Posterior vena cava (tissue), 2 donors: ENCODE measurements around the gene SLC35C1. TPM values are rescaled to one million over a fixed set of nuclear protein-coding genes. Genes with fewer than 3 reads are reported as not detected.
A peak's percentile ranks its signal among the peaks of the same experiment; 100 is the strongest.
"Not testable (repeated sequence)": the region's sequence is repeated elsewhere in the genome, so short reads cannot be mapped to it uniquely, and the experiment has no call there.

Experiments
- DNase-seq: peaks from one replicate; pipeline ENCODE4 v3.0.0-alpha.2; 2020; ENCODE audit warnings: low spot score
- intact Hi-C, 2 donors: fragments of 100-400 bp; cut with DNase I; formaldehyde crosslinking; loops; one replicate each; pipeline versions ENCODE4 v1.14.1 to v1.14.2; 2022 to 2023
- total RNA-seq, 2 donors: library from RNA; stranded (reverse); fragmentation: NEBNext Ultra II Directional; extraction: Animal tissue kit (Norgen Biotek cat#: 25700); gene quantifications; one replicate each; pipeline ENCODE4 v1.2.1, GENCODE V29; 2021
- donor health status: DM: yes; HTN: yes; CAD: no.
- donor health status: DM: yes; HTN: yes; CAD: no.

The SLC35C1 gene
- total RNA-seq, 2 donors from 2014 or later, result 13.4 to 13.6 TPM

GRCh38 chr11:45832811-45833441 is 28.0 kb downstream of the SLC35C1 start:
- DNase-seq, result no peak
- intact Hi-C loops, result no loop called here

- no peak for DNase-seq
- intact Hi-C loops, result no loop called here
These were observed 28.8 kb downstream of the SLC35C1 start for GRCh38 chr11:45833761-45834160.

DNA sequence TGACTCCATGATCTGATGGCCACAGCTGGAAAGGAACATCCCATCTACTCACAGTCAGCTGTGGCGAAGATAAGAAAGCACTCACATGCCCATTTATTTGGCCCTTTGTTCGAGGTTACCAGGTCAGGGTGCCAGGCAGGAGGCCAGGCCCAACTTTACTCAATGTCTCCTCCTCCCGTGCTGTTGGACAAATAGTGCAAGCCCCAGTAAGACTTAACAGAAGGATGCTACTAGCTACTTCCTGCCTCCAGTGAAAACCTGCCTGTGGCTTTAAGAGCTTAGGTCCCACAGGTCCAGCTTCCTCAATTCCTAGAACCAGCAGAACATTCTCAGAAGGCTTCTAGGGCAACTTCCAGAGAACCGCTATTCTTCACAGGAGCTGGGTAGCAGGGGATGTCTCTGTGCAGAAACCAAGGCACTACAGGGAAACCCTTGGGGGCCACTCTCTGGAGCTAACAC is 29.4 kb downstream of the SLC35C1 start:
- intact Hi-C loops, result no loop called here
- DNase-seq, result no peak

GRCh38 chr11:45839204-45839603 is 34.3 kb downstream of the SLC35C1 start:
- DNase-seq, result no peak
- intact Hi-C loops, result no loop called here

DNA sequence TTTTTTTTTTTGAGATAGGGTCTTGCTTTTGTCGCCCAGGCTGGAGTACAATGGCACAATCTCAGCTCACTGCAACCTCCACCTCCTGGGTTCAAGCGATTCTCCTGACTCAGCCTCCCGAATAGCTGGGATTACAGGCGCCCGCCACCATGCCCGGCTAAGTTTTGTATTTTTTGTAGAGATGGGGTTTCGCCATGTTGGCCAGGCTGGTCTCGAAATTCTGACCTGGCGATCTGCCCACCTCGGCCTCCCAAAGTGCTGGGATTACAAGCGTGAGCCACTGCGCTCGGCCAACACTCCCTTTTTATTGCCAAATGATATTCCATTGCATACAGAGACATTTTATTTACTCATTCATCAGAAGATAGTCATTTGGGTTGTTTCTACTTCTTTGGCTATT is 35.3 kb downstream of the SLC35C1 start:
- DNase-seq, intact Hi-C loops: not testable (repeated sequence)

DNA sequence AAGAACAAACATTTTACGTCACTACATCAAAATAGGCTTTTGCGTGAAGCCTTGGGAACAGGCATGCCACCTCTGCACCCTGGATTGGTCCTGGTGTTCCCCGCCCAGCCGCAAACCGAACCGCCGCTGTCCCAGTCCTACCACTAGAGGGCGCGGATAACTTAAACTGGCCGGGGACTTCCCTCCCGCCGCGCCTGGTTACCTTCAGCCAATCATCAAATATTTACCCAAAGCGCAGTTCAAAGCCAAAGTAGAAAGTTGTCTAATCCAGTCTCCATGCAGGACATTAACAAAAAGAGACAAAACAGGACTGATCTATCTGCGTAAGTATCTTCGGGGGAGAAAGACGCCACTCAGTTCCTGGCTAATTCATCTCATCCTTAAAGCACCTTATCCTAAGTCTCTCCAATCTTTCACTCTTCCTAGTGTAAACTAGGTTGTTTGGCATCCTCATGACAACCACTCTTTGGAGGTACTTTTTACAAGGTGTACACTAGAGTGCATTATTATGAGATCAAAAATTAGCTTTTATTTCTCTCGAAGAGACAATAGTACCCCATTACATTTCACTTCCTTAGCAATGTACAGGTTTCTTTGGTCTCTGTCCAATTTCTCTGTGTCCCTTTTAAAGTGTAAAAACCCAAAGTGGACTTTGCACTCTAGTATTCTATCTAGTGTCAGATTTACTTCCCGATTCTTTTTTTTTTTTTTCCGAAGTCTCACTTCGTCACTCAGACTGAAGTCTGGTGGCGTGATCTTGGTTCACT is 38.4 kb downstream of the SLC35C1 start:
- intact Hi-C loops, result no loop called here
- peak; percentile 96 for DNase-seq

- no peak for DNase-seq
- intact Hi-C loops, result no loop called here
These were observed 40.1 kb downstream of the SLC35C1 start for GRCh38 chr11:45844822-45845578.

DNA sequence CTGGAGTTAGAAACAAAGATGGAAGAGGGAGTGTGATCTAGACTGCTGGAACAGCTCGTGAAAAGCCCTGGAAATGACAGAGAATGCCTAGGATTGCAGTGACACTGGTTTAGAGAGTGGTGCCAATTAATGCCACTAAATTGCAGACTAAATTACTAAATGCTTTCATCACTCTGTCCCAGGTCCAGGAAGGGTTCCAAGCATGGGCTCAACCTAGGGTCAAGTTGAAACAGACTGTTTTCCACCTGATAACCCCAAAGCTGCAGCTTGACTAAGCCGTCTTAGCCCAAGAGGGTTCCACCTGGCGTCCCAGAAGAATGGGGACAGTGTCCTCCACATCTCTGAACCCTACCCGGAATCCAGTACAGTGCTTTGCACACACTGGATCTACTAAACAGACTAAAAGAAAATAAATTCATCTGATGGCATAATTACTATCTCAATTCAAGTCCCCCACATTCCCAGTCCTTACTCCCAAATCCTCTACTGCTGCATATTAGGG is 41.3 kb downstream of the SLC35C1 start:
- no peak for DNase-seq
- intact Hi-C loops, result no loop called here

GRCh38 chr11:45846974-45847910 is 42.3 kb downstream of the SLC35C1 start, which contains the start of gene CRY2:
CRY2 (plus strand) TSS chr11:45847475; CDS start chr11:45847491, 16 bp downstream.
- DNase-seq, result peak; percentile 100
- intact Hi-C loops, result no loop called here

GRCh38 chr11:45847911-45848316 is 43.0 kb downstream of the SLC35C1 start:
- intact Hi-C loops, result no loop called here
- peak; percentile 87 for DNase-seq

DNA sequence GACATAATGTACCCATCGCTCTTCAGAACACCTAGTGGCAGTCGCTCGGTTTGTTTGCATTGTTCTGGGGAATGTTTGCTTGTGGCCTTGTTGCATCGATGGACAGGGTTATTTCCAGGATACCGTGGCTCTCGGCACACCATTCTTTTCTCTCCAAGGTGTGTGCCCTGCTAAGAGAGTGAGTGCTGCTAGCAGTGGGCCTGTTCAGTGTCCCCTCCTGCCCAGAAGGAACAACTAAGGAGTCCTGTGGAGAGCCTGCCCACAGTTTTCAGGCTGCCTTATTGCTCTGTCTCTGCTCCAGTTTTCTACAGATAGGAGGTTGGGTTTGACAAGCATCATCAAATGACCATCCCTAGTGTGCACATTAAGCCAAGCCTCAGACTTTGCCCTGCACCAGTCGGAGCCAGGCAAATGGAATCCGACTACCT is 43.7 kb downstream of the SLC35C1 start:
- intact Hi-C loops, result no loop called here
- no peak for DNase-seq

DNA sequence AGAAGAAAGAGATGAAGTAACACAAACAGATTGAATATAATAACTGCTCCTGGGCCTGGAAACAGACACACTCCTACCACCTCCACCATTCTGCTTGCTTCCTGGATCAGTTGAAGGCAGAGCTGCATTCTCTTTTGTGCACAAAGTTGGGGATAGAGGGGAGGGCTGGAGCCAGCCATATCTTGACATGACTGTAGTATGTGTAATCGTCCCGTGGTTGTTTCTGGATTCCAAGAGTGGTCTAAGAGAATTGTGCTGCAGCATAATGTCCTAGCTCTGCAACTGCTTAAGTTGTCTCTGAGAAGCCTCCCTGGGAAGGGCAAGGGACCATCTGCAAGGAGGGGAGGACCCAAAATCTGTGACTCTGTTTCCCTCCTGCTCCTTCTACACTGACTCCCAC is 45.5 kb downstream of the SLC35C1 start:
- intact Hi-C loops, result no loop called here
- no peak for DNase-seq

DNA sequence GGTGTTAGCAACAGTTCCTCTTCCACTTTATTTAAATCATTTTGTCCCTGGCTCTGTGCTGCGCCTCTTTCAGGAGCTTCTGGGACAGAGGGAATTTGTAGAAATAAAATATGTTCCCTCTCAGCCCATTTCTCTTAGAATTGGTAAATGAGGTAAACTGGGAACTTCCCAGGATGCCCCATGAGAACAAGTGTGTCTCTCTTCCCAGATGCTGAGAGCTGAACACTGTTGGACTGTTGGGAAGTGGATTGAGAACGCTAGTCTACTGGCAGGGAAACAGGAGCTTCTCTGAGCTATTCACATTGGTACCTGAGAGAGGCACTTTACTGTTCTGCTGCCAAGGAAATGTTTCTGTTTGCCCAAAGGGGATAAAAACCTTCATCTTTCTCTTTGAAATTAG is 46.3 kb downstream of the SLC35C1 start:
- DNase-seq, result no peak
- intact Hi-C loops, result no loop called here

GRCh38 chr11:45852018-45852711 is 47.2 kb downstream of the SLC35C1 start:
- intact Hi-C loops, result no loop called here
- no peak for DNase-seq

DNA sequence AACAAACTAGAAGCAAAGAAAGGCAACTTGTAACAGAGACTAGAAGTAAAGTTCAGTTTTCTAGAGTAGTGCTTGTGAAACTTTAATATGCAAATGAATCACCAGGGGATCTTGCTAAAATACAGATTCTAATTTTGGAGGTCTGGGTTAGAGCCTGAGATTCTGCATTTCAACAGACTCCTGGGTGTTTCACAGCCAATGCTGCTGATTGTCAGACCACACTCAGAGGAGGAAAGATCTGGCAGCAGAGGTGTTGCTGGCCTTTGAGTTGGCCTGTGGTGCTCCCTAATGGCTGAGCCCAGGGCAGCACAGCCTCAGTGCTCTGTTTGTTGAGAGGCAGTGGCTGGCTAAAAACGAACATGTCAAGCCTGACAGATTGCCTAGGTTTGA is 47.8 kb downstream of the SLC35C1 start:
- DNase-seq, result no peak

DNA sequence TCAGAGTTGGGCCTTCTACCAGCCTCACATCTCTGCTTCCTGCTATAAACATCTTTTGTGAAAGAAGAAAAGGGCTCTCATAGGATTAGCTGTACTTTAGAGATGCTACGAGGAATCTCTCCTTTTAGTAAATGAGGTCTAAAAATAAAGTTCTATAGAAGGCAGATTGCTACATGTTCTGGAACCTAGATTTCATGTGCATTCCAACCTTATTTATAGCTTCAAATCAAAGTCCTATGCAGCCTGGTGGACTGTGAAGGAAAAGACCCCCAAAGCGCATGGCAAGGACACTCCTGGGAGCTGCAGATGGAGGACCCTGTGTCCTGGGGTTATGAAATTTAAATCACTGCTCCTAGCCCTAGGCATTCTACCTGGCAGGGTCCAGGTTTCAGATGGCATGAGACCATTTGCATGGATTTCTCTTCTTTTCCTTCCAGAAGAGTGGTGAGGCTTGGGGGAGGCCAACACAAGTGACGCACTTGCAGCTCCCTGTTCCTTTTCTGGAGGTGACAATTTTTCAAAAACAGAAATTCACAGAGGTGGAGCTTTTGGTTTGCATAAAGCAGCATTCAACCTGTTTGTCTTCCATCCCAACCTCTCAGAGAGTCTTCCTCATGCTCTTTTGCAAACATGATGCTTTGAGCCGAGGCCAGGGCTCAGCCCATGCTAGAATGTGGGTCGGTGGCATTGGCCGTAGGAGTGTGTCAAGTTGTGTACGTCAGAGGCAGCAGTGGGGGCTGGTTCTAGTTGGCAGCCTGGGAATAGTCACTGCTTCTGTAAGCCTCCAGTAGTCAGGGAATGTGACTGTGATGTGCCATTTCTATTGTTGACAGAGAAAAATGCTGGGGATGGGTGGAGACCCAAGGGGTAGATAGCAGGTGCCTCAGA is 48.6 kb downstream of the SLC35C1 start:
- intact Hi-C loops, result no loop called here
- no peak for DNase-seq

More for the DNA sequence above, 47.8 kb downstream of the SLC35C1 start:
- intact Hi-C loops, result no loop called here

GRCh38 chr11:45855308-45855707 is 50.4 kb downstream of the SLC35C1 start:
- DNase-seq, result no peak
- intact Hi-C loops, result no loop called here
